Sigmoid colon (tissue), 4 donors: ENCODE results near the gene SLC50A1.

Experiments used
- CTCF ChIP-seq, 4 experiments: fragments of 450-650 bp in 3 of 4; fragments of 200-600 bp in 1 of 4; IDR thresholded peaks; one replicate each; pipeline ENCODE4 v1.5.1; 2016 to 2019; ENCODE audit warnings: antibody characterized with exemption in 4 of 4, mild to moderate bottlenecking in 3 of 4, moderate library complexity in 2 of 4
- EP300 ChIP-seq, 4 donors: sonication (generic); formaldehyde crosslinking; IDR thresholded peaks; one replicate each; pipeline ENCODE4 v1.6.1; 2017; ENCODE audit warnings: antibody characterized with exemption in 4 of 4
- POLR2A ChIP-seq, 2 donors: fragments of 450-650 bp; IDR thresholded peaks; one replicate each; pipeline ENCODE4 v1.6.1; 2016; ENCODE audit warnings: antibody characterized with exemption in 2 of 2, mild to moderate bottlenecking in 2 of 2, moderate library complexity in 2 of 2

- no peak for TF ChIP-seq CTCF (IDR thresholded peaks at IDR 0.05)
- TF ChIP-seq POLR2A (IDR thresholded peaks at IDR 0.05) = no peak
- no peak for TF ChIP-seq EP300 (IDR thresholded peaks at IDR 0.05)
Measured at GRCh38 chr1:155131856-155132255, 3.8 kb upstream of the SLC50A1 start.
